Sigmoid colon (tissue), 4 donors: ENCODE data around the gene ZNF581.

Experiments used
- EP300 ChIP-seq, 4 donors: sonication (generic); formaldehyde crosslinking; IDR thresholded peaks; one replicate each; pipeline ENCODE4 v1.6.1; 2017; ENCODE audit warnings: antibody characterized with exemption in 4 of 4
- POLR2A ChIP-seq, 2 donors: fragments of 450-650 bp; IDR thresholded peaks; one replicate each; pipeline ENCODE4 v1.6.1; 2016; ENCODE audit warnings: antibody characterized with exemption in 2 of 2, mild to moderate bottlenecking in 2 of 2, moderate library complexity in 2 of 2
- POLR2AphosphoS5 ChIP-seq, 4 donors: sonication (generic); formaldehyde crosslinking; IDR thresholded peaks; one replicate each; pipeline ENCODE4 v1.6.1; 2017; ENCODE audit warnings: antibody characterized with exemption in 4 of 4
- TF ChIP-seq, protein P1 (sequence below), 4 experiments: fragments of 450-650 bp in 3 of 4; fragments of 200-600 bp in 1 of 4; IDR thresholded peaks; one replicate each; pipeline ENCODE4 v1.5.1; 2016 to 2019; ENCODE audit warnings: antibody characterized with exemption in 4 of 4, mild to moderate bottlenecking in 3 of 4, moderate library complexity in 2 of 4

DNA sequence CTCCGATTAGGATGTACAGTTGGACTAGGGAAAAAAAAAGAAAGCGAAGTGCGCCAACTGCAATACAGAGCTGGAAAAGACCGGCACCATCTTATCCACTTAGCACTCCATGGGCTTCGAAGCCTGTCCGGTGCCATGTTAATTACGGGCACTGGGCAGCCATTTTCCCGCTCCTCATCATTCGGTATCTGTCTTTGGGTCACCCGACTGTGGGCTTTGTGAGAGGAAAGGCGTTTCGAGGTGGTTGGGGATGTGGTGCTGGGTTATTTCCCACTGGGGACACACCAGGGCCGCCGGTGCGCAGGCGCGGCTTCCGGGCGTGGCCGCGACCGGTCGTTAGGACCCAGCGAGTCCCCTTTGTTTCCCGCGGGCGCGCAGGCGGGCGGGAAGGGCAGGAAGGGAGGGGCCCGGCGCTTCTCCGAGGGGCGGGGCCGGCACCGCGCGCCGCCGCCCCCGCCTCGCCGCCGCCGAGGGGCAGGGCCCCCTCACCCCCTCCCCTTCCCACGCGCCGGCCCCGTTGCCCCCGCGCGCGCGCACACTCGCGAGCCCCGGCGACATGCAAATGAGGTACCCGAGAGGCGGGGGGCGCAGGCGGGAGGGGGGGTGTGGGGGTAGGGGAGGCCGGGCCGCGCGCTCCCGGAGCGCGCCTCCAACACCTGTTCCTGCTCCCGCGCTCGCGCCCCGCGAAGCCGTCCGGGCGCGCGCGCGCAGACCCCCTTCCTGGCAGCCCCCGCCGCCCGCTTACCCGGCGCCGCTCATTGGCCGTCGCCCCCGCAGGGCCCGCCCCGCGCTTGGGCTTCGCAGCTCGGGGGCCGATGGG is 43.4 kb upstream of the ZNF581 start, which contains the start of gene ZNF524:
- TF ChIP-seq, protein P1, sequence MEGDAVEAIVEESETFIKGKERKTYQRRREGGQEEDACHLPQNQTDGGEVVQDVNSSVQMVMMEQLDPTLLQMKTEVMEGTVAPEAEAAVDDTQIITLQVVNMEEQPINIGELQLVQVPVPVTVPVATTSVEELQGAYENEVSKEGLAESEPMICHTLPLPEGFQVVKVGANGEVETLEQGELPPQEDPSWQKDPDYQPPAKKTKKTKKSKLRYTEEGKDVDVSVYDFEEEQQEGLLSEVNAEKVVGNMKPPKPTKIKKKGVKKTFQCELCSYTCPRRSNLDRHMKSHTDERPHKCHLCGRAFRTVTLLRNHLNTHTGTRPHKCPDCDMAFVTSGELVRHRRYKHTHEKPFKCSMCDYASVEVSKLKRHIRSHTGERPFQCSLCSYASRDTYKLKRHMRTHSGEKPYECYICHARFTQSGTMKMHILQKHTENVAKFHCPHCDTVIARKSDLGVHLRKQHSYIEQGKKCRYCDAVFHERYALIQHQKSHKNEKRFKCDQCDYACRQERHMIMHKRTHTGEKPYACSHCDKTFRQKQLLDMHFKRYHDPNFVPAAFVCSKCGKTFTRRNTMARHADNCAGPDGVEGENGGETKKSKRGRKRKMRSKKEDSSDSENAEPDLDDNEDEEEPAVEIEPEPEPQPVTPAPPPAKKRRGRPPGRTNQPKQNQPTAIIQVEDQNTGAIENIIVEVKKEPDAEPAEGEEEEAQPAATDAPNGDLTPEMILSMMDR (IDR thresholded peaks at IDR 0.05): no peak
- TF ChIP-seq POLR2A (IDR thresholded peaks at IDR 0.05) (no peak), POLR2AphosphoS5 (IDR thresholded peaks at IDR 0.05) (peak in 2 of 4 donors; percentile 12 to 33), EP300 (IDR thresholded peaks at IDR 0.05) (no peak)
